NCI-H446 treated with DMSO at 0.1 percent for 48 hours (cell line): Measurements from ENCODE around the gene ODAD4.

Source experiments
- DNase-seq: peaks from one replicate; lab custom pipeline; 2025; lab: John Stamatoyannopoulos, UW

Gene ODAD4, protein sequence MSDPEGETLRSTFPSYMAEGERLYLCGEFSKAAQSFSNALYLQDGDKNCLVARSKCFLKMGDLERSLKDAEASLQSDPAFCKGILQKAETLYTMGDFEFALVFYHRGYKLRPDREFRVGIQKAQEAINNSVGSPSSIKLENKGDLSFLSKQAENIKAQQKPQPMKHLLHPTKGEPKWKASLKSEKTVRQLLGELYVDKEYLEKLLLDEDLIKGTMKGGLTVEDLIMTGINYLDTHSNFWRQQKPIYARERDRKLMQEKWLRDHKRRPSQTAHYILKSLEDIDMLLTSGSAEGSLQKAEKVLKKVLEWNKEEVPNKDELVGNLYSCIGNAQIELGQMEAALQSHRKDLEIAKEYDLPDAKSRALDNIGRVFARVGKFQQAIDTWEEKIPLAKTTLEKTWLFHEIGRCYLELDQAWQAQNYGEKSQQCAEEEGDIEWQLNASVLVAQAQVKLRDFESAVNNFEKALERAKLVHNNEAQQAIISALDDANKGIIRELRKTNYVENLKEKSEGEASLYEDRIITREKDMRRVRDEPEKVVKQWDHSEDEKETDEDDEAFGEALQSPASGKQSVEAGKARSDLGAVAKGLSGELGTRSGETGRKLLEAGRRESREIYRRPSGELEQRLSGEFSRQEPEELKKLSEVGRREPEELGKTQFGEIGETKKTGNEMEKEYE

GRCh38 chr17:41930009-41930832 lies at the start of gene ODAD4:
ODAD4 (plus strand) TSS chr17:41930617; CDS start chr17:41930724, 107 bp downstream.
- peak; percentile 88 for DNase-seq

DNA sequence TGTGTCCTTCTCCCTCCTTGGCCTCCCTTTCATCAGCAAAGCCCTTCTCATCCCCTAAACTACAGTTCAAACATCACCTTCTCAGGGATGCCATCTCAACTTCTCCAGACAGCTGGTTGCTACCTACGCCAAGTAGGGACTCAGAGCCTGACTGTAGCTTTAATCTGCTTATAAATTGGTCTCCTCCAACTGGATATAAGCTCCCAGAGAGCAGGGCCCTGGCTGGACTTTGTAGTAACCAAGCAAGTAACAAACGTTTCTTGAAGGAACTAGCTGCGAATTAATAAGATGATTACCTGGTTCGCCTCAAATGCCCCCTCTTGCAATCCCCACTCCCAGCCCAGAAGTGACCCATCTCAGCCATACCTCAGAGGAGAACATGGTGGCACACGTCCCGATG lies 47.7 kb upstream of the ODAD4 start:
- DNase-seq: no peak

DNA sequence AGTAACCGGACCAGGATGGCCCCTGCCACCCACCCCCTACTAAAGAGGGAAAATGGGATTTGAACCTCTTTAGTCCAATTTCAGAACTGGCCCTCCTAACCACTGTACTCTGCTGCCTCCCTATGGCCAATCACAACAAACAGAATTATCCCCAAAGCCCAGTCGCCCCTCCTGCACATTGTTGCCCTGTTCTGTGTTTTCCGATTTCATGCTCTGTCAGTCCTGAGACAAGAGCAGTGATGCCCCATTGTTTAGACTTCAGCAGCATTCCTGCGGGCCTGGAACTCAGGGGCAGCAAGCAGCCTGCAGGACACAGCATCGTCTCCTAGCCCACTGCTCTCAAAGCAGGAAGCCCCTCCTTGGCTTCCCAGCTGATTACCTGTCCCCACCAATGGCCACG lies 44.7 kb upstream of the ODAD4 start:
- DNase-seq: no peak

GRCh38 chr17:41888332-41888965 lies 42.0 kb upstream of the ODAD4 start:
- DNase-seq: no peak

GRCh38 chr17:41891135-41892020 lies 39.0 kb upstream of the ODAD4 start:
- DNase-seq: no peak

DNA sequence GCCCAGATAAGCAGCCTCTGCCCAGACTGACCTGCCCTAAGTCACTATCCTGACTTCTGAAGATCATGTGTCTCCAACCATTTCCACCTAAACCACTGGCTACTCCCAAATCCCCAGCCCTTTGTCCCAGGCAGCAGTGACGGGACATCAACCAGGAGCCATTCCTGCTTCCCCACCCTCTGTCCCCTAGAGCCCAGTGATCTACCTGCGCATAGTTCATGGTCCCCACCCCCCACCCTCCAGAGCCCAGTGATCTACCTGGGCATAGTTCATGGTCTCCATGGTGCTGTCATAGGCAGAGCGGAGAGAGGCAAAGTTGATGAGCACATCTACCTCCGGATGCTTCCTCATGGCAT lies 38.4 kb upstream of the ODAD4 start:
- DNase-seq: no peak

GRCh38 chr17:41893384-41893783 lies 37.0 kb upstream of the ODAD4 start:
- no peak for DNase-seq

- no peak for DNase-seq
Observed at GRCh38 chr17:41894791-41895331, 35.6 kb upstream of the ODAD4 start.

DNA sequence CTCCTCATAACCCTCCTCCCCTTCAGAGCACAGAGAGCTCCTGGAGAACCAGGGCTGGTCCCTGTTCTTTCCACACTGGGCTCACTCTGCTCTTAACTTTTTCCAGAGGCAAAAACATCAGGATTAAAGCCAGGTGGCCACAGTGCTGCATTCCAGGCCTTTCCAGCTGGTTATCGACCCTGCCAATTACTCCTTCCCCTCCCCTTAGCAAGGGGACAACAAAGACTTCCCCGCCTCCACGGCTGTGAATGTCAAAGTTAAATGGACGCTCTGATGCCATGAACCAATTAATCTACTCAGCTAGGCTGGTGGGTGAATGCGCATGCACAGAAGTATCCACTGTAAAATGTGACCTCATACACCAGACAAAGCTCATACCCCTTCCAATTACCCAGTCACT lies 34.8 kb upstream of the ODAD4 start:
- DNase-seq: no peak

DNA sequence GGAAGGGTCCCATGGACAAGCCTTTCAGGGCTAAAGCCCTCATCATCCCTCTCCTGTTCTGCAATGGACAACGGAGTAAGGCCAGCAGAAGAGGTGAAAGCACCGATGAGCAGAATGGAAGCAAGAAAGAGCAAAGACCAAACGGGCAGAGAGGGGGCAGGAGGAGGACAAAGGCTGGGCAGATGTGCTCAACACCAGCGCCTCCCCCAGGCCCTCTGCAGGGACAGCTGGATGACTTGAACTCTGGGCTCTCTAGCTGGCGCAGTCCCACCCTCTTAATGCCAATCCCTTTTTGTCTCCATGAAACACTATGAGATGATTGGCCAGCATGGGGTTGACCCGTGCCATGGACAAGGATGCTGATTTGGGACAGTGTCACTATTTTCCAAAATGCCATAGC lies 33.7 kb upstream of the ODAD4 start:
- no peak for DNase-seq

GRCh38 chr17:41901646-41902045 lies 28.8 kb upstream of the ODAD4 start:
- no peak for DNase-seq

DNA sequence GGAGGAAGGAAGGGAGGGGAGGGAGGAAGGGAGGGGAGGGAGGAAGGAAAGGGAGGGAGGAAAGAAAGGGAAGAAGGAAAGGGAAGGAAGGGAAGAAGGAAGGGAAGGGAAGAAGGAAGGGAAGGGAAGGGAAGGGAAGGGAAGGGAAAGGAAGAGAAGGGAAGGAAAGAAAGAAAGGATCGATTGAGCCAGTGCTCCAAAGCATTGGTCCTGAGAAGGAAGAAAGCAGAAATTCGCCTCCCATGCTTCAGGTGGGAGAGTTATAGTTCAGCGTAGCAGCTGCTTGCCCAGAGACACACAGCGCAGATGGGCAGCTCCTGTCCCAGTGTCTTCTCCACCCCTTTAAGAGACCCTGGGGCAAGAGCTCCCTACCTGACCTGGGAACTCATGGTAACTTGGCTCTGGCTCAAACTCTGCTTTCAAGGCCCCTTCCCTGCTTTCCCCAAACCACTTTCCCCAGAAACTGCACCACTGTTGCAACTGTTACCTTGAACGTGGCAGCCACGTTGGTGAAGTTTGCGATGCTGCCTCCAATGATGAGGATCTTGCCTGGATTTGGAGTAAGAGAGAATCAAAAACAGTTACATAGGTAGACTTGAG lies 26.1 kb upstream of the ODAD4 start:
- DNase-seq: no peak

DNA sequence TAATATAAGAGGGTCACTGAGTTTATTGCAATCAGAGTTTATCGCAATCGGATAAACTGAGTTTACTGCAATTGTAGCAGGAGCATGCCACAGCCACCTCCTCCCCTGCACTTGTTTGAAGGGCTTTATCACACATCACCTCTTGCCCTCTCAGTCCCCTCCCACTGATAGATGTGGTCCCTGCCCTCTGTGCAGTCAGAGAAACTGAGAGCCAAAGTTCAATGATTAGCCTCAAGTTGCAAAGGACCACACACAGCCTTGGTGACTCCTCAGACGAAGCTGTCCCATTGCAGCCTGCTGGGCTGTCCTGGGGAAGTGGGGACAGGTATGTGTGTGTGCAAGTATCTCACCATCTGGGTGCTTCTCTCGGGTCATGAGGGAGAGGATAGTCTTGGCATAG lies 25.2 kb upstream of the ODAD4 start:
- DNase-seq: no peak

DNA sequence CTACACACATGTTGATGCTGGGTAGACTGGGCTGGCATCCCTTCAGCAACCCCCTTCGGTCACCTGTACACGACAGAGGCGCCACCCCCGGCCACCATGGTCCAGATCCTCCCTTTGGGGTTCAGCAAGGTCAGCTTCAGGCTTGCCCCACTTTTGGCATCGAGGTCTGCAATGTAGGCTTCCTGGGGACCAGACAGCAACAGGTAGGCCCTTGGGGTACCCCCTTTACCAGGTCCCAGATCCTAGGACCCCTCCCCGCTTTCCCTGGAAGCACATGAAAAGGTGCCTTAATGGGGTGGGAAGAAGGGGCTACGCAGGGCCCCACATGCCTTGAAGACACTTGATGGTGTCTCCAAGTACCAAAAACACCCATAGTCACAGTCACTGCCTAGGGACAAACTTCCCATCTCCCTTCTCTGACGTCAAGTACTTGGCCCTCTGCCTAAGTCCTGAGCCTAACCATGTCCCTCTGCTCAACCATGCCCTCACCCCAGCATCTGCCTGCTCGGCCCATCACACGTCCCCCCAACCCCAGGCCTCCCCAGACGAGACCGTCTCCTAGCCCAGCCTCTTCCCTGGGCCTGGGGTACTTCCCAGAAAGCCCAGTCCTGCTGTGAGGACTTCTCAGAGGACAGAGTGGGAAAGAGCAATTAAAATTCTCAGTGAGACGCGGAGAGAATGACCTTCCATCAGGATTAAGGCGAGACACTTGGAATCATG lies 23.8 kb upstream of the ODAD4 start:
- no peak for DNase-seq

DNA sequence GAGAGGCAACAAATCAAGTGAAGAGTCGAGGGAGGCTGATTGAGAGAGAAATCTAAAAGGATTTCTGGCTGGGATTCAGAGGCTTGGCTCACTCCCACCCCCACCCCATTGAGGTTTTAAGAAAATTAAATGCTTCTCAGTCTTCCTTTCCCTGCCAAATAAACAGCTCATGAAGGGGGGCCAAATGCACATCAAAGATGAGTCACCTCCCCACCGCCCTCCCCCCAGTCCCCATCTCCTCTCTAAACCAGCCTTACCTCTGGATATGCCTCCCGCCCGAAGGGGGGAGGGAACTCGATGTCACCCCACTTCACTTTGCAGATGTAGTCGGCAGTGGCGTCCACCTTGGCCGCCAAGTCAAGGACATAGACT lies 23.2 kb upstream of the ODAD4 start:
- DNase-seq: peak; percentile 13

- no peak for DNase-seq
Observed at GRCh38 chr17:41907633-41908539, 22.5 kb upstream of the ODAD4 start.

DNA sequence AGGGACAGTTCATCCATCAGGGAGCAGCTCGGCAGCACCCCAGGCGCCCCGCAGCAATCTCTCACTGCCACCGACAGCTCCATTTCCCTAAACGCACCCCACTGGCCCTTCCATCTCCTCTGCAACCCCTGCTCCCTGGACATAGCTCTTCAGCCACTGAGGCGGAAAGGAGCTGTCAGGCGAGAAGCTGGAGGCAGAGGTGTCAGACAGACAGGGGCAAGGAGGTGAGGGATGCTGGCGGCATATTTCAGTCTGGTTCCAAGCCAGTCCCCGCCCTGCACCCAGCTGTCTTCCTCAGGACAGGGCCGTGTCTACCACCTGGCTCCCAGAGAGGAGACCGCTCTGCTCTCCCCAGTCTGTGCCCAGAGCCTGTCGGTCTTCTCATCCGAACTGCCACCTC lies 21.3 kb upstream of the ODAD4 start:
- DNase-seq: no peak

GRCh38 chr17:41910701-41911391 lies 19.6 kb upstream of the ODAD4 start:
- no peak for DNase-seq
